Measurements from ENCODE around the gene SPRN.
"Not testable (repeated sequence)": the region's sequence is repeated elsewhere in the genome, so short reads cannot be mapped to it uniquely, and the experiment has no call there.

SPRN gene

GRCh38 chr10:133456041-133456951, 31.9 kb upstream of the SPRN start:
- no peak for ATAC-seq

DNA sequence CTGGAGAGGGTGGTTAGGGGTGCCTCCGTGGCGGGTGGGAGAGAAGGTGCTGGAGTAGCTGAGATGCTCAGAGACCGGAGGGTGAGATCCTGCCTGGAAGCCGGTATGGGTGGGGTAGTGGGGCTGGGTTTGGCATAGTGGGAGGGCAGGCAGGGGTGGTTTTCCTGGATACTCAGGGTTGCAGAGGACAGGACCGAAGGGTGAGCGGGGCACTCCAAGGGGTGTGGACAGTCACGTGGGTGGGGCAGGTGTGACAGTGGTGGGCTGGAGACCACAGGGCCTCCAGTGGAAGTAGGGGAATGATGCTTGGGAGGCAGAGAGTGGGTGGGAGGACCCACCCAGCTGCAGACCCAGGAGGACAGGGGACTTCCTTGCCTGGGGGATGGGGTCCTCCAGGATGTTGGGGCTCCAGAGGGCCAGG, 31.2 kb upstream of the SPRN start:
- no peak for ATAC-seq

GRCh38 chr10:133455196-133455595, 30.8 kb upstream of the SPRN start:
- no peak for ATAC-seq

- ATAC-seq = no peak
These were observed 29.9 kb upstream of the SPRN start for GRCh38 chr10:133454204-133454893.

DNA sequence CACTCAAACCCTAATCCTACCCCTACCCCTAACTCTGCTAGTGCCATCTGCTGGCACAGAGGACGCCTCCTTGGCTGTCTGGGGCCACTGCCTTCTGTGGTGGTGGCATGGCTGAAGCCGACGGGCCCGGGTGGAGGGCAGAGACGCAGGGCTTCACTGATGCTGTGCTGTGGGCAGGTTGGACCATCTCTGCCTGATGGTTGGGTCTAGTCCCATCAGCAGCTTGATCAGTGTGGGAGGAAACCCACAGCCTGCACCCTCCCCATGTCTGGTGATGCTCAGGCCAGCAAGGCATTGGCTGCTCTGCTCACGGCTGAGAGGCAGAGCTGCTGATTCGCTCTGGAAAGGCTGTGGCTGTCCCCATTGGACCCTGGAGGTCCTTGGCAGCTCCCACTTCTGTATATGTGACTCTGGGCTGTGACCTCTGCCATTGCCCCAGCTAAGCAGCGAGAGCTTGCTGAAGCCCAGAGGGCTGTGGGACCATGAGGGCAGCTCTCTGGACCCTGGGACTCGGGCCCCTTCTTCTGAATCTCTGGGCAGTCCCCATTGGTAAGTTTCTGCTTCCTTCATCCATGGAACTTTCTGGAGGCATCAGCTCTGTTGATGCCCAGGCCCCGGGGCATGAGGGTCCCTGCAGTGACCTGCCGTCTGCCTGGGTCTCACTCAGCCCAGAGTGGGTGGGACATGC, 29.2 kb upstream of the SPRN start, which contains the start of gene SCART1:
SCART1 (plus strand) TSS at position 430 of the 688 bp plus-strand sequence; CDS start at position 483, 53 bp downstream.
- peak in 1 of 2 donors; percentile 43 for ATAC-seq

DNA sequence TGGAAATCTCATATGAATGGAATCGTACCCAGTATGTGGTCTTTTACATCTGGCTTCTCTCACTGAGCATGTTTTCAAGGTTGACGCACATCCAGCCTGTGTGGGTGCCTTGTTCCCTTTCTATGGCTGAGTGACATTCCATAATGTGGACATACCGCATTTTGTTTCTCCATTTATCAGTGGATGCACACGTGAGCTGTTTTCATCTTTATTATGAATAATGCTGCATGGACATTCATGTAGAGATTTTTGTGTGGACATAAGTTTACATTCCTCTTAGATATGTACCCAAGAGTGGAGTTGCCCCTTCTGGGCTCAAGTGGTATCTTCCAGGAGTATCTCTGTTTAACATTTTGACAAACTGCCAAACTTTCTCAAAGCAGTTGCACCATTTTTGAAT, 28.0 kb upstream of the SPRN start:
- ATAC-seq = no peak

DNA sequence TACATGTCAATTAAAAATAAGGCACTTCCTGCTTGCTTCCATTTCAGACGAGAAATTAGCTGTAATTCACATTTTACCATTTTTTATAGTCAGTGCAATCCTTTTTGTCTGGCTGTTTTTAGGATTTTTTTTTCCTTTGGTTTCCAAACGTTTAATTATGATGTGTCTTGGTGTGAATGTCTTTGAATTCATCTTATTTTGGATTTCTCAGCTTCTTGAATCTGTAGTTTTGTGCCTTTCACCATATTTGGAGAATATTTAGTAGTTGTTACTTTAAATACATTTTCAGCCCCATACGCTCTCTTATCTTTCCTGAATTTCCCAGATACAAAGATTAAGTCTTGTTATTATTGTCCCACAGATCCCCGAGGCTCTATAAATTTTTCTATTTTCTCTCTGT, 26.9 kb upstream of the SPRN start:
- no peak for ATAC-seq

GRCh38 chr10:133448120-133448519, 23.7 kb upstream of the SPRN start:
- ATAC-seq = no peak

DNA sequence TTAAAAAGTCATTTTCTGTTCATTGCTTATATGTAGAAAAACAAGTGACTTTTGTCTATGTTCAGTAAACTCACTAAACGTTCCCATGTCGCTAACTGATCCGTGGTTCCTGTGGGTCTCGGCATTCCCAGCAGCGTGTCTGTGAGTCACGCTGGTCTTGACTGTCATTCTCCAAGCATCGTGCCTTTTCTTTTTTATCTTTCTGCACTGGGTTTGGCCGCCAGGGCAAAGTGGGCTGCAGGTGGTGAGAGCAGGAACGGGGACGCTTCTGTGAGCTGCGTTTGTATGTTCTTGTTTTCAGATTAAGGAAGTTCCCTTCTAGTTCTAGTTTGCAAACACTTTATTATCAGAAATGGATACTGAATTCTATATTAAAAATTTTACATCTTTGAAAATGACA, 22.6 kb upstream of the SPRN start:
- no peak for ATAC-seq

GRCh38 chr10:133445751-133446708, 21.6 kb upstream of the SPRN start:
- no peak for ATAC-seq

GRCh38 chr10:133445268-133445732, 20.9 kb upstream of the SPRN start:
- no peak for ATAC-seq

DNA sequence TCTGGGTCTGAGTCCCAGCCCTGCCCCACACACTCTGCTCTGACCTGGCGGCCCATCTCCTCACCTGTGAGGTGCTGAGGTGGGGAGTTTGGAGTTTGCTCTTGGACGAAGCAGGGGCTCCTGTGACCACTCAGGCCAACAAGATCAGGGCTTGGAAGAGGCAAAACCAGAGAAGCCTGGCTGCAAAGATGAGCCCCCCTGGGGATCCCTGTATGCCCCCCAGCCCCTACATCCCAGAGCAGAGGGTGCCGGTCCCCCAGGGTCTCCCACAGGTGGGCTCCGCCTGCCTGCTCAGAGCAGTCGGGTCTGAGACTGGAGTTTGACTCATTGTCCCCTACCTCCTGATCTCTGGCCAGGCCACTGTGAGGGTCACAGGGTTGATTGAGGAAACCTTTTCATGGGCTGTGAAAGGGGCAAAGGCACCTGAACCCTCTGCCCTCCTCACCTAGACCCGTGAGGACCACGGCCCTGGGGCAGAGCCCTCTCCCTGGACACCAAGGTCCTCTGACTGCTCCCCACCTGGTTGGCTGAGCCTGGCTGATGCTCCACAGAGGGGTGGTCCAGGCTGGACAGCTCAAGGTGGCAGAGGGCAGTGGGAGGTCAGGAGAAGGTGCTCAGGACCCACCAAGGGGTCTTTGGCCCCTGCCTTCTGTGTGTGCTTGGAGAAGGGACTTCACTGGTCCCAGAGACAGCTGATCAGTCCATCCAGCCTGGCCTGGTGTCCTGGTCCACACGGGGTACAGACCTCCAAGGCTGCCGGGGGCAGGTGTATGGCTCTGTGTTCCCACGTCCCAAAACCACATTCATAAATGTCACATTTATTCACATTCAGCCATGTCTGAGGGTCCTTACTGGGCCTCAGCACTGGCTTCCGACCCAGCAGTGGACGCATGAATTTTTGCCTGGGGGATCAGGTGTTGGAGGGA, 20.2 kb upstream of the SPRN start:
- no peak for ATAC-seq

GRCh38 chr10:133442967-133443924, 18.8 kb upstream of the SPRN start:
- ATAC-seq = no peak

DNA sequence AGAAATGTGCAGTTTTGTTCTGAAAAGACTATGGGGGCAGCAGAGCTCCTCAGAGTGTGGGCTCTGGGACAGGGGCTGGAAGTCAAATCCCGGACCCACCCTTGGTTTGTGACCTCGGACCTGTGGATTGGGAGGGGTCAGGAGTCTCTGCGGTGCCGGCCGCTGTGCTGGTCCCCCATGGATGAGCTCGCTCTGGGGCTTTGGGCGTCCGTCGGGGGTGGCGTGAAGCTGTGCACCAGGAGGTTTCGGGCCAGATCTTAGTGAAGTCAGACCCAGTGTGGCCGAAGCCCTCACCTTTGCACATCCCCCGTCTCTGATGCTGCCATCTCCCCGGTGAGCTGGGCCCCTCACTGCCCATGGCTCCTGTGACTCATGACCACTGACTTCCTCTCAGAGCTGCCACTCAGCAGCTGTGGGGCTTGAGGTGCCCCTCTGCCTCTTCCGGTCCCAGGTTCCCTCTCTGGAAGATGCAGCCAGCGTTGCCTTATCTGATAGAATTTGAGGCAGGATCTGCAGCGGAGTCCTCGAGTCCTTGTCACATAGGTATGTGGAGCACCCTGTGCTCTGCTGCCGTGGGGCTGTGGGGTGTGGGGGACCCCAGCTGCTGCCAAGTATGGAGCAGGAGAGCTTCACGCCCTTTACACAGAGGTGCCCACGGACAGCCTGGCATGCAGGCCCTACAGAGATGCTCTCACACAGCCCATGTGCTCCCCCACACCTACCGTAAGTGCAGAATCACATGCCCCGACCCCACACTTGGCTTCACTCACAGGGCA, 18.0 kb upstream of the SPRN start:
- peak in 1 of 2 donors; percentile 55 for ATAC-seq

- ATAC-seq = no peak
These were observed 17.4 kb upstream of the SPRN start for GRCh38 chr10:133441780-133442179.

GRCh38 chr10:133441356-133441755, 16.9 kb upstream of the SPRN start:
- not testable (repeated sequence) for ATAC-seq

DNA sequence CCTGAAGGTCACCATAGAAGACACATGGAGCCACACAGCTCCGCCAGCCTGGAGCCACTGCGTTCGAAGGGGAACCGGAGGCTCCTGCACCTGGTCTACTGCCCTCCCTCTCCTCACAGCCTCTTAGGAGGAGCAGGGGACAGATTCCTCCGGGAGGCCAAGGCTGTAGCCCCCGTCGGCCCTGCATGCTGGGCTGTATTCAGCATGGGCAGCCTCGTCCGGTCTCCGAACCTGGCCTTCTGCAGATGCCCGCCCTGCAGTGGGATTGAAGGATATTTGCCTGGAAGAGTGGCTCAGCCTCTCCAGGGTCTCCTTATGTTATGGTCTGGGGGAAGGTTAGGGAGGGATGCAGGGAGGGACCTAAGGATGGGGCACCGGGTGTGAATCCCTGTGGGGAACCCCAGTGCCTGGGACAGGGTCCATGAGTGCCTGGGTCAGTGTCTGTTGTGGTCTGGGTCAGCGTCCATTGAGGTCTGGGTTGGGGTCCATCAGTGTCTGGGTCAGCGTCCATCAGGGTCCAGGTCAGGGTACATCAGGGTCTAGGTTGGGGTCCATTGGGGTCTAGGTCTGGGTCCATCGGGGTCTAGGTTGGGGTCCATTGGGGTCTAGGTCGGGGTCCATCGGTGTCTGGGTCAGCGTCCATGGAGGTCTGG, 16.3 kb upstream of the SPRN start:
- ATAC-seq = no peak

Data from activated CD4-positive, CD25-positive, alpha-beta regulatory T cell treated with anti-CD3 and anti-CD28 coated beads, Interleukin-2, amount 50 U/mL, for 24 hours (primary cell).